Memory B cell (primary cell): ENCODE data around the gene R3HDML.

Source experiments
- ATAC-seq: fragments of 150-1000 bp; cut with Tn5 transposase; 2 replicates; pipeline ENCODE4 v1.10.0; 2021; ENCODE audit warnings: low read depth, mild to moderate bottlenecking, moderate library complexity
- DNase-seq, 2 donors: peaks; one replicate each; pipeline ENCODE4 v3.0.0; 2022; ENCODE audit warnings: low spot score in 2 of 2
- H3K27ac Mint-ChIP-seq: one replicate; pipeline ENCODE4 v1.8.0; 2022; ENCODE audit warnings: mild to moderate bottlenecking, moderate library complexity, mixed read lengths
- H3K27me3 Mint-ChIP-seq: one replicate; pipeline ENCODE4 v1.8.0; 2022; ENCODE audit warnings: mixed read lengths
- H3K36me3 Mint-ChIP-seq: one replicate; pipeline ENCODE4 v1.8.0; 2022; ENCODE audit warnings: mild to moderate bottlenecking, mixed read lengths
- H3K4me1 Mint-ChIP-seq: one replicate; pipeline ENCODE4 v1.8.0; 2022; ENCODE audit warnings: mixed read lengths
- H3K4me3 Mint-ChIP-seq: one replicate; pipeline ENCODE4 v1.8.0; 2022; ENCODE audit warnings: mild to moderate bottlenecking, moderate library complexity, mixed read lengths
- H3K9me3 Mint-ChIP-seq: one replicate; pipeline ENCODE4 v1.8.0; 2022; ENCODE audit warnings: mixed read lengths

The R3HDML gene

DNA sequence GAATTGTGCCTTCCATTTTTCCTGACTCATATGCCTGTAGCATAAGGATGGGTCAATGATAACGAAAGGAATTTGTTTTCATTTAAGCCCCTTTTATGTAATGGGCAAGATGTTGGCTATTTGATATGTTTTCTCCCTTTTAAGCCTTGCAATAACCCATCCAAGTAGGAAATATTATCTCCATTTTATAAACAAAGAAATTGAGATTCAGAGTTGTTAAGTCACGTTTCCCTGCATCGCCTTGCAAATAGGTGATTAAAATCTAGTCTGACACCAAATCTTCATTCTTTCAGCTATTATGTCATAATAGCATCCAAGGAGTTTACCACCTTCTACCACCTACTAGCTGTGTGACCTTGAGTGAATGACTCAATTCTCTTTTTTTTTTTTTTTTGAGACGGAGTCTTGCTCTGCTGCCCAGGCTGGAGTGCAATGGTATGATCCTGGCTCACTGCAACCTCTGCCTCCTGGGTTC, 25.7 kb downstream of the R3HDML start:
- DNase-seq (no peak), ATAC-seq (no peak)
- no peaks in the 10 kb centered on the region for H3K4me1 Mint-ChIP-seq
- no peaks in the 10 kb centered on the region for H3K36me3 Mint-ChIP-seq
- peaks cover 5% of the 10 kb centered on the region for H3K27me3 Mint-ChIP-seq
- H3K9me3 Mint-ChIP-seq = peaks cover 1% of the 10 kb centered on the region
- H3K27ac Mint-ChIP-seq = no peak overlapping the region
- H3K4me3 Mint-ChIP-seq = no peak overlapping the region

DNA sequence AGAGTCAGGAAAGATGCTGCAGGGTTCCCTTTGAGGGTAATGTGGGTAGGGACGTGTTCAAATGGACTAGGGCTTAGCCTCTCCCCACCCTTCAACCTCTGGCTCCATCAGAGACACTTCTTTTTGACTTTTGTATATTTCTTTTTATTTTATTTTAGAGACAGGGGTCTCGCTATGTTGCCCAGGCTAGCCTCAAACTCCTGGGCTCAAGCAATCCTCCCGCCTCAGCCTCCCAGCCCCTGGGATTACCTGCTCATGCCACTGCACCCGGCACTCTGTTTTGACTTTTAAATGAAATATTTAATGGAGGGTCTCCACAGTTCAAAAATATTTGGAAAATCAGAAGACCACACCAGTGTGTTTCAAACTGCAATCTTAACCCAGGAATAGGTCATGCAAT, 27.2 kb downstream of the R3HDML start:
- DNase-seq (no peak), ATAC-seq (no peak)
- Mint-ChIP-seq H3K9me3 (peaks cover 1% of the 10 kb centered on the region), H3K27ac (no peak overlapping the region), H3K4me3 (no peak overlapping the region), H3K4me1 (no peaks in the 10 kb centered on the region), H3K36me3 (no peaks in the 10 kb centered on the region), H3K27me3 (peaks cover 5% of the 10 kb centered on the region)

DNA sequence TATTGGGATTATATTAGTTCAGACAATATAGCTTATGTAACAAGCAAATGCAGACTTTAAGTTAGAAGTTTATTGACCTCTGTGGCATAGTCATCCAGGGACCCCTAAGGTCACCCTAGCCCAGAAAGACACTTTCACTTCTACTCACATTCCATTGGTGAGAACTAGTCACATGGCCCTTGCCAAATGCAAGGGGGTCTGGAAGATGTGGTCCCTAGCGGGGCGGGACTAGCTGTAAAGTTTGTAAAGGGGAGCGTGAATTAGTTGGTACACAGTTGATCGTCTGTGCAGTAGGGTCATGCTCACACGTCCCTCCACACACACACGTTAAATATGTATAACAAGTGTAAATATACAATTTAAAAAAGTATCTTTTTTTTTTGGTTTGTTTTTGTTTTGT, 27.9 kb downstream of the R3HDML start:
- Mint-ChIP-seq H3K27me3 (peaks cover 5% of the 10 kb centered on the region), H3K36me3 (no peaks in the 10 kb centered on the region), H3K4me3 (no peak overlapping the region), H3K27ac (no peak overlapping the region), H3K4me1 (no peaks in the 10 kb centered on the region), H3K9me3 (peaks cover 1% of the 10 kb centered on the region)
- DNase-seq (no peak), ATAC-seq (no peak)

DNA sequence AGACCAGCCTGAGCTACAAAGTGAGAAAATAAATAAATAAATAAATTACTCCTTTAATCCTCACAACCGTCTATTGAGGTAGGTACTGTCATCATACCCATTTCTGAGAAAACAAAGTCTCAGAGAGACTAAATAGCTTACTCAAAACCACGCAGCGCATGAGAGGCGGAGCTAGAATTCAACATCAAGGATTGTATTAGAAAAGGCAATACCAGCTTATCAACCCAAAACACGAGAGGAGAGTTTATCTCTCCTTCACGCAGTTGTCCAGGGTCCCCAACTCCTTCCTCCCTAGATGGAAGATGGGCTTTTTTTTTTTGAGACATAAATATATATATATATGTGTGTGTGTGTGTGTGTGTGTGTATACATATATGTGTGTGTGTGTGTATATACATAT, 30.9 kb downstream of the R3HDML start:
- Mint-ChIP-seq H3K27me3 (no peaks in the 10 kb centered on the region), H3K27ac (no peak overlapping the region), H3K4me3 (no peak overlapping the region), H3K9me3 (no peaks in the 10 kb centered on the region), H3K4me1 (no peaks in the 10 kb centered on the region), H3K36me3 (no peaks in the 10 kb centered on the region)
- no peak for DNase-seq
- ATAC-seq = no peak

DNA sequence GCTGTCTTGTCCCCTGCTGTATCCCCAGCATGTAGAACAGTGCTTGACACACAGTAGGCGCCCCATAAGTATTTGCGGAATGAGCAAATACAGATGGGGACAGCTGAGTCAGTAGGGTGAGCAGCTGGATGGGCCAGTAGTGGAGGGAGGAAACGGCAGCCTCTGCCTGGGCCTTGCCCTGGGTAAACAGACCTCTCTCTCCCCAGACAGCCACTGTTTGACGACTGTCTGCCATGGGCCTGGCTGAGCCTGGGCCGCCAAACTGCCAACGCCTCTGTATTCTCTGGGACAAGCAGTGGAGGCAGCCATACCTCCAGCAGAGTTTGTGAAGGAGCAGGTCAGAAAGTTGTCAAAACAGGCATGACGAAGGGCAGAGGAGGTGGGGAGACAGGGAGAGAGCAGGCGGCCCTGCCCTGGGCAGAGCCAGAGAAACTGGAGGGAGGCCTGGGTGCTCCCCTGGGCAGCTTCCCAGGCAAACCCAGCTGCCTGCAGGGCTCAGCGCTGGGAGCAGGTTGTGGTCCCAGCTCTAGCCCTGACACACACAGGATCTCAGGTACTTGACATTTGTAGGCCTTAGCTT, 33.9 kb downstream of the R3HDML start:
- H3K36me3 Mint-ChIP-seq = no peaks in the 10 kb centered on the region
- no peaks in the 10 kb centered on the region for H3K27me3 Mint-ChIP-seq
- ATAC-seq = no peak

DNA sequence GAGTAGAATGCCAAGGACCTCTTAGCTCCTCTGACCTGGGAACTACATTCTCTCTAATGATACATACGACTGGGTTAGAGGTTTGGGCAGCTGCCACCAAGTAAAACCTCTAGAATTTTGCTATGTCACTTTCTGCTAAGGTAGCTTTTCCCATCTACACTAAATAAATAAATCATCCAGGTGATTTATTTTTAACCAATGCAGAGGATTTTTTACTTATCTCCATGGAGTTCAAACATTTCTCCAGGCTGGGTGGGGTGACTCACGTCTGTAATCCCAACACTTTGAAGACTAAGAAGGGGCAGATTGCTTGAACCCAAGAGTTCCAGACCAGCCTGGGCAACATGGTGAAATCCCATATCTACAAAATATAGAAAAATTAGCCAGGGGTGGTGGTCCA, 45.8 kb downstream of the R3HDML start:
- H3K4me1 Mint-ChIP-seq = peaks cover 2% of the 10 kb centered on the region
- no peak for DNase-seq
- peaks cover 13% of the 10 kb centered on the region for H3K27me3 Mint-ChIP-seq
- no peak overlapping the region for H3K27ac Mint-ChIP-seq
- no peak overlapping the region for H3K4me3 Mint-ChIP-seq
- no peak for ATAC-seq
- no peaks in the 10 kb centered on the region for H3K9me3 Mint-ChIP-seq
- H3K36me3 Mint-ChIP-seq = no peaks in the 10 kb centered on the region

More for the DNA sequence above, 33.9 kb downstream of the R3HDML start:
- no peak for DNase-seq
- Mint-ChIP-seq H3K4me1 (no peaks in the 10 kb centered on the region), H3K9me3 (no peaks in the 10 kb centered on the region), H3K27ac (no peak overlapping the region), H3K4me3 (no peak overlapping the region)

DNA sequence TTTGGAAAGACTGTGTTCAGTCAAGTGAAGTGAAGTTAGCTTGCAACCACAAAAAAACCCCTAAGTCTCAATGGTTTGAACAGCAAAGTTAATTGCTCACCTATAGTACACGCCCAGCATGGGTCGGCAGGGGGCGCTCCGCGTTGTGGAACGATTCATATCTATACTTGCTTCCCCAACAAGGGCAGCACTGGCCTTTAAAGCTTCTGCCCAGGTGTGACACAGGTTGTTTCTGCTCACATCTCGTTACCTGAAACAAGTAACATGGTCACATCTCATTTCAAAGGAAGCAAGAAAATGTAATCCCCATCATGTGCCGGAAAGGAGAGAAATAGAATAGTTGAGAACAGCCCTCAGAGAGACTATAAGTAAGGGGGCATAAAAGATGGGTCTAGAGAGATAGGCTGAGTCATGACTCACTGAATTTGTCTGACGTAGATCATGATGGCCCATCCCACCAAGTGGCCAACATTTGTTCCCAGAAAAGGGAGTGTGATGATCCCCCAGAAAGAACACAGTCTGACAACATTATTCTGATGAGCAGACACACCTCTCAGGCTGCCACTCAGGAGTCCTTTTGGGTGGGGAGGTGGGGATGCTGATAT, 47.7 kb downstream of the R3HDML start:
- DNase-seq = peak; percentile 69 to 79
- Mint-ChIP-seq H3K27ac (no peak overlapping the region), H3K36me3 (no peaks in the 10 kb centered on the region), H3K9me3 (no peaks in the 10 kb centered on the region), H3K27me3 (peaks cover 12% of the 10 kb centered on the region), H3K4me3 (no peak overlapping the region), H3K4me1 (peaks cover 5% of the 10 kb centered on the region)
- peak; percentile 78 for ATAC-seq

DNA sequence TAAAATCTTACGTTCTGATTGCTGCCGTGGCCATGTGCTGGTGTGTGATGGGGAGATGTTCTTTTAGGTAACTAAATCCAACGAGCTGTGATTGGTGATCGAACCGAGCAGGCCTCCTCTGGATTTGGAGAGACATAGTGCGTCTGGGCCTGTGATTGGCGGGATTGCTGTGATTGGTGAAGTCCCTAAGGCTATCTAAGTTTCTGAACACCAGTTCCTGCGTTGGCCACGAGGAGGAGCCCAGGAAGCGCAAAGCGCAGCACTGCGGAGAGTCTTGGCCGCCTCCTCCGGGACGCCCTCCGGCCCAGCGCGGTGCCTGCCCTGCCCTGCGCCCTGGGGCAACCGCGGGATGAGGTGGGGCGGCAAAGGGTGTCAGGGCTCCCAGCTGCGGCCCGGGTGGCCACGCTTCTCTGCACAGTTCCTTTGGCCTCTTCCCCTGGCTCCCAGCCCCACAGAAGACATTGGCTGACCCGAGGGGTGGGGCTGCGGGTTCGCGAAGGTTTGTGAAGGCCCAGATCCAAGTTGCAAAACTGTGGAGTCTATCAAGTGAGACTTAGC, 51.7 kb downstream of the R3HDML start:
- no peaks in the 10 kb centered on the region for H3K36me3 Mint-ChIP-seq
- H3K9me3 Mint-ChIP-seq = no peaks in the 10 kb centered on the region
- H3K27me3 Mint-ChIP-seq = peaks cover 14% of the 10 kb centered on the region
- no peak overlapping the region for H3K27ac Mint-ChIP-seq
- no peak overlapping the region for H3K4me3 Mint-ChIP-seq
- DNase-seq (peak; percentile 49 to 54), ATAC-seq (peak; percentile 77)
- peaks cover 5% of the 10 kb centered on the region for H3K4me1 Mint-ChIP-seq

DNA sequence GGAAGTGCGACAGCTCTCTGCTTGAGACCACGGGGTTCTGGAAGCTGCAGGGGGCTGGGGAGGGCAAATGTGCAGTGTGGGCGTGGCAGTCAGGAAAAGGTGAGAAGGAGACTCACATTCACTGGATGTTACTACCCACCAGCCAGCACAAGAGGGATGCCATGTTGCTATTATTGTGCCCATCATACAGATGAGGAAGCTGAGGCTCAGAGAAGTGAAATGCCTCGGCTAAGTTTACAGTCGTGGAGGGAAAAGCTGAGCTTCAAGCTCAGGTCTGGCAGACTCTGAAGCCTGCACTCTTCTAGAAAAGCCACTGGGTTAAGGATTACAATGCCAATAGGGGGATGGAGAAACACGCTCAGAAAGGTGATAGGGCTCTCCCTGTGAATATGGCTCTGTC, 53.0 kb downstream of the R3HDML start:
- ATAC-seq (no peak), DNase-seq (no peak)
- no peaks in the 10 kb centered on the region for H3K9me3 Mint-ChIP-seq
- H3K27me3 Mint-ChIP-seq = peaks cover 16% of the 10 kb centered on the region
- H3K27ac Mint-ChIP-seq = no peak overlapping the region
- no peak overlapping the region for H3K4me3 Mint-ChIP-seq
- peaks cover 3% of the 10 kb centered on the region for H3K4me1 Mint-ChIP-seq
- H3K36me3 Mint-ChIP-seq = no peaks in the 10 kb centered on the region

DNA sequence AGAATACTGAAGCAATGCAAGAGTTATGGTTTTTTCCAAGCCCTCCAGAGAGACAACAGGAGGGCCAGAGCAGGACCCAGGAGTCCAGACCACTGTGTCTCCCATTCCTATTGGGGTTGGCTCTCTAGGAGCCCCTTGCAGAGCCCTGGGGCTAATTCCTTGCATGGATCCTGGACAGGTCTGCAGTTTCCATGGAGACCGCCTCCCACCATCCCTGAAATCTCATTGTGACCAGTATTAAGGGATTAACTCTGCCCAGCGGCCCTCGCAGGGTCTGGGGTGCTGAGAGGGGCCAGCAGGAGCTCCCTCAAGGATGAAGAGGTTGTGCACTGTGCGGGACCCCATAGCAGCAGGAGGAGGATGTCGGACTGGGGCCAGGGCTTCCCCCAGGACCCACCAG, 53.4 kb downstream of the R3HDML start:
- Mint-ChIP-seq H3K36me3 (no peaks in the 10 kb centered on the region), H3K4me3 (no peak overlapping the region), H3K4me1 (peaks cover 3% of the 10 kb centered on the region), H3K27me3 (peaks cover 16% of the 10 kb centered on the region), H3K9me3 (no peaks in the 10 kb centered on the region), H3K27ac (no peak overlapping the region)
- no peak for DNase-seq
- ATAC-seq = no peak

DNA sequence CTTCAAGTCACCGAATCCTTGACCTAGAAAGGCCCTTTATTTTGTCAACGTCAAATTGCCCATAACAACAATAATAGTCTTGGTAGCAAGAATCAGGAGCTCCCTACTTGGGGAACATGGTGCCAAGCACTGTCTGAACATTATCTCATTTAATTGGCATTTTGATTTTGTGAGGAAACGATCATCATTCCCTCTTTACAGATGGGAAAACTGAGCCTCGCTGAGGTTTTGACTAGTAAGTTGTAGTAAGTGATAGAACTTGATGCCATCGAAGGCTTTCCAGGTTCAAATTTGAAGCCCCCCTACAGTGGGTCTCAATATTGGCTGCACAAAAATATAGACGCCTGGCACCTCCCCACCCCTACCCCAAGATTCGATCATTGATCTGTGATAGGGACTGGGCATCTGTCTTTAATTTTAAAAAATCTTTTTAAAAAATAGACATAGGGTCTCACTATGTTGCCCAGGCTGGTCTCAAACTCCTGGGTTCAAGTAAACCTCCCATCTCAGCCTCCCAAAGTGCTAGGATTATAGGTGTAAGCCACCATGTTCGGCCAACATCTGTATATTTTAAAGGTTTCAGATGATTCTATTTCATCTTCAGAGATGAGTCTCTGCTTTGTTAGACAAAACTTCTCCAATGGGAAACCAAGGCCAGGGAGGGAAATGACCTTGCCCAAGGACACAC, 55.4 kb downstream of the R3HDML start:
- DNase-seq = no peak
- no peak for ATAC-seq
- Mint-ChIP-seq H3K36me3 (no peaks in the 10 kb centered on the region), H3K27ac (no peak overlapping the region), H3K9me3 (no peaks in the 10 kb centered on the region), H3K4me3 (no peak overlapping the region), H3K4me1 (peaks cover 3% of the 10 kb centered on the region), H3K27me3 (peaks cover 18% of the 10 kb centered on the region)

DNA sequence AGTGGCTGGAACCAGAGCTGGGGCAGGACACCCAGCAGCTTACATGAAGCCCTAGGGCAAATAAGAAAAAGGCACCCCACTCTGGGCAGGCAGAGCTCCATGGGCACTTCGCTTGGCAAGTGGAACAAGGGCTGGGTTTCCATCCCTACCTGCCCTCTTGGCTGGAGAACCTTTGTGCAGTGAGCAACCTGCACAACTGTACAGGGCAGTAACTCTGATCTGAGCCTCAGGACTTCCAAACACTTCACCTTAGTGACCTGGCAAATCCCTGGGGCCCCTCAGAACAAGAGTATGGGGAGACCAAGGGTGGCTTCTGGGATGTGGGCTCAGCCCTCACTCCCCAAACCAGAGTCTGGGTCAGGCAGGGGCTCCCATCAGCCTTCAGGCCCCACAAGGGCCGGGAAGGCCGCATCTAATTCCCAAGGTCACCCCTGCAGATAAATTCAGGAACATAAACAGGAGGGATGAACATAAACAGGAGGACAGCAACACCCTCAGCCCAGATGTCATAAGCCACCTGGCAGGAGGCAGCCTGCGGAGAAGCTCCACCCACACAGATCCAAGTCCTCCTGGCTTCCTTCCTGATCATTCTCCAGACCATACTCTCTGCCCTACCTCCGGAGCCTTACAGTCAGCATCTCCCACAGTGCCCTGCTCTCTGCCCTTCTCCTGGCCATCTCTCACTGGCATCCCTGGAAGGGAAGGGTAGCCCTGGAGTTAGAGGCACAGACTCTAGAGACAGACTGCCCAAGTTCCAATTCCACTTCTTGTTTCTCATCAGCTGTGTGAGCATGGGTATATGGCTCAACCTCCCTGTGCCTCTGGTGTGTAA, 56.1 kb downstream of the R3HDML start:
- H3K27ac Mint-ChIP-seq = no peak overlapping the region
- no peak for ATAC-seq
- peaks cover 14% of the 10 kb centered on the region for H3K27me3 Mint-ChIP-seq
- no peak overlapping the region for H3K4me3 Mint-ChIP-seq
- H3K36me3 Mint-ChIP-seq = no peaks in the 10 kb centered on the region
- peaks cover 3% of the 10 kb centered on the region for H3K4me1 Mint-ChIP-seq
- no peaks in the 10 kb centered on the region for H3K9me3 Mint-ChIP-seq
- DNase-seq = no peak

DNA sequence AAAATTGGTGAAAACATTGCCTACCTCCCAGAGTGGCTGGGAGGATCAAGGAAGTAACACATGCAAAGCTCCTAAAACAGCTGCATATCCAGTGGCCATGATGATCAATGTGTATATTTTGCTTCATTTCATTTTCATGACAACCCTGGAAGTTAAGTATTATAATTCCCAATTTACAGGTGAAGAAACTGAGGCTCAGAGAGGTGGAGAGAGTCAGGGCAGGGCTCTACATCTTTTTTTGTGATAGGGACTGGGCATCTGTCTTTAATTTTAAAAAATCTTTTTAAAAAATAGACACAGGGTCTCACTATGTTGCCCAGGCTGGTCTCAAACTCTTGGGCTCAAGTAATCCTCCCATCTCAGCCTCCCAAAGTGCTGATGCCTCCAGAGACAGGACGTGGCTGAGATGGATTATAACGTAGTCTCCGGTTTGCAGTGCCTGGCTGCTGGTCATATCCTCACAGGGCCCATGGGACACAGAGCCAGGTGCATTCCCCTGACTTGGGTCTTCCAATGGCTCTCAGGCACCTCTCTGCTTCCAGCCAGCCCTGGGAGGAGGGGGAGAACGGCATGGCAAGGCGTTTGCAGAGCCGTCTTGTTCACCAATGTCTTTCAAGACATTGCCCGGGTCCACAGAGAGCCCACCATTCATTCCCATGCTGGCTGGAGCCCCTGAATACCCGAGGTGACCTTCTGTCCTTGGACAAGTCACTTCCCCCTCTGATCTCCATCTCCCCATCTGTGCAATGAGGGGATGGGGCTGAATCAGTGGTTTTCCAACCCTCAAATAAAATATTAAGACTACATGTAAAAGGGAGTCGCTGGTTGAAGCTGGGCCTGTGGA, 57.0 kb downstream of the R3HDML start:
- H3K27ac Mint-ChIP-seq = no peak overlapping the region
- DNase-seq (no peak), ATAC-seq (no peak)
- H3K27me3 Mint-ChIP-seq = peaks cover 16% of the 10 kb centered on the region
- H3K4me3 Mint-ChIP-seq = no peak overlapping the region
- no peaks in the 10 kb centered on the region for H3K9me3 Mint-ChIP-seq
- no peaks in the 10 kb centered on the region for H3K36me3 Mint-ChIP-seq
- no peaks in the 10 kb centered on the region for H3K4me1 Mint-ChIP-seq
